Measurements from ENCODE around the gene AP2S1. TPM values are rescaled to one million over a fixed set of nuclear protein-coding genes. Genes with fewer than 3 reads are reported as not detected.

The AP2S1 gene
- total and polyA plus RNA-seq, 2 experiments from 2014 or later = 140 to 299 TPM

DNA sequence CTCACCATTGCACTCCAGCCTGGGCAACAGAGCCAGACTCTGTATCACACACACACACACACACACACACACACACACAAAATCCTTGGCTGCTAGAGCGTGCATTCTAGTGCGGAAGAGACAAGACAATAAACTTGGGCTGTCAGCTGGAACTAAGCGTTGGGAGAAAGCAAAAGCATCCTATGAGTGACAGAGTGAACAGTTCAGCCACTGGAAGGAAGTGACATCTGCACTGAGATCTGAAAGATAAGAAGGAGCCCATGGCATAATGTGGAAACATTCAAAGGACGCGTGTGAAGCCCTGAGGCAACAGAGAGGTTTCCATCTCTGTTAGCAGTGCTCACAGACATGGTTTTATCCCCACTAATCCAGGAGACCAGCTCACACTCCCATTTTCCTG, 58.7 kb downstream of the AP2S1 start:
- Mint-ChIP-seq H3K4me1 (peaks cover 6% of the 10 kb centered on the region; the same call in 2 of the 3 replicates), H3K27me3 (ENCODE audit: insufficient read depth, low read depth, poor library complexity) (peaks cover 27% of the 10 kb centered on the region), H3K9me3 (0 out of 3 replicates have a peak, but pooled peaks cover 4% of the 10 kb centered on the region), H3K36me3 (ENCODE audit: low read depth) (peaks cover 7% of the 10 kb centered on the region), H3K27ac (no peak overlapping the region), H3K4me3 (no peak overlapping the region)
- 0 out of 2 replicates have a peak, but pooled peaks cover 2% of the 10 kb centered on the region for H4K20me1 ChIP-seq (replicated peaks; ENCODE audit: insufficient read depth)
- H3K79me2 ChIP-seq (replicated peaks; ENCODE audit: insufficient read depth) = peaks cover 14% of the 10 kb centered on the region
- no peaks in the 10 kb centered on the region for H3K4me1 ChIP-seq (ENCODE audit: insufficient read depth)
- no peak for DNase-seq (ENCODE audit: low spot score)
- no peaks in the 10 kb centered on the region for H3K9me2 ChIP-seq (ENCODE audit: insufficient read depth)
- no peak overlapping the region for H3K4me2 ChIP-seq
- peaks cover 6% of the 10 kb centered on the region for H3K27me3 ChIP-seq (ENCODE audit: insufficient read depth)
- H2AFZ ChIP-seq = no peak overlapping the region
- H3F3A ChIP-seq (replicated peaks; ENCODE audit: low read depth) = peaks cover 8% of the 10 kb centered on the region; the same call in 1 of the 2 replicates
- TF ChIP-seq ZNF114 (CRISPR knock-in tag; IDR thresholded peaks at IDR 0.05) (no peak), ZNF331 (CRISPR knock-in tag; IDR thresholded peaks at IDR 0.05; ENCODE audit: low read depth) (no peak), EZH2 (IDR thresholded peaks at IDR 0.05; ENCODE audit: low read depth, unreplicated experiment) (no peak), NANOG (IDR thresholded peaks at IDR 0.05; ENCODE audit: borderline replicate concordance) (no peak)
- TF ChIP-seq, protein P1, sequence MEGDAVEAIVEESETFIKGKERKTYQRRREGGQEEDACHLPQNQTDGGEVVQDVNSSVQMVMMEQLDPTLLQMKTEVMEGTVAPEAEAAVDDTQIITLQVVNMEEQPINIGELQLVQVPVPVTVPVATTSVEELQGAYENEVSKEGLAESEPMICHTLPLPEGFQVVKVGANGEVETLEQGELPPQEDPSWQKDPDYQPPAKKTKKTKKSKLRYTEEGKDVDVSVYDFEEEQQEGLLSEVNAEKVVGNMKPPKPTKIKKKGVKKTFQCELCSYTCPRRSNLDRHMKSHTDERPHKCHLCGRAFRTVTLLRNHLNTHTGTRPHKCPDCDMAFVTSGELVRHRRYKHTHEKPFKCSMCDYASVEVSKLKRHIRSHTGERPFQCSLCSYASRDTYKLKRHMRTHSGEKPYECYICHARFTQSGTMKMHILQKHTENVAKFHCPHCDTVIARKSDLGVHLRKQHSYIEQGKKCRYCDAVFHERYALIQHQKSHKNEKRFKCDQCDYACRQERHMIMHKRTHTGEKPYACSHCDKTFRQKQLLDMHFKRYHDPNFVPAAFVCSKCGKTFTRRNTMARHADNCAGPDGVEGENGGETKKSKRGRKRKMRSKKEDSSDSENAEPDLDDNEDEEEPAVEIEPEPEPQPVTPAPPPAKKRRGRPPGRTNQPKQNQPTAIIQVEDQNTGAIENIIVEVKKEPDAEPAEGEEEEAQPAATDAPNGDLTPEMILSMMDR (conservative IDR thresholded peaks at IDR 0.05; ENCODE audit: low read depth in 2 of 2) = no peak
- TF ChIP-seq, protein P2, sequence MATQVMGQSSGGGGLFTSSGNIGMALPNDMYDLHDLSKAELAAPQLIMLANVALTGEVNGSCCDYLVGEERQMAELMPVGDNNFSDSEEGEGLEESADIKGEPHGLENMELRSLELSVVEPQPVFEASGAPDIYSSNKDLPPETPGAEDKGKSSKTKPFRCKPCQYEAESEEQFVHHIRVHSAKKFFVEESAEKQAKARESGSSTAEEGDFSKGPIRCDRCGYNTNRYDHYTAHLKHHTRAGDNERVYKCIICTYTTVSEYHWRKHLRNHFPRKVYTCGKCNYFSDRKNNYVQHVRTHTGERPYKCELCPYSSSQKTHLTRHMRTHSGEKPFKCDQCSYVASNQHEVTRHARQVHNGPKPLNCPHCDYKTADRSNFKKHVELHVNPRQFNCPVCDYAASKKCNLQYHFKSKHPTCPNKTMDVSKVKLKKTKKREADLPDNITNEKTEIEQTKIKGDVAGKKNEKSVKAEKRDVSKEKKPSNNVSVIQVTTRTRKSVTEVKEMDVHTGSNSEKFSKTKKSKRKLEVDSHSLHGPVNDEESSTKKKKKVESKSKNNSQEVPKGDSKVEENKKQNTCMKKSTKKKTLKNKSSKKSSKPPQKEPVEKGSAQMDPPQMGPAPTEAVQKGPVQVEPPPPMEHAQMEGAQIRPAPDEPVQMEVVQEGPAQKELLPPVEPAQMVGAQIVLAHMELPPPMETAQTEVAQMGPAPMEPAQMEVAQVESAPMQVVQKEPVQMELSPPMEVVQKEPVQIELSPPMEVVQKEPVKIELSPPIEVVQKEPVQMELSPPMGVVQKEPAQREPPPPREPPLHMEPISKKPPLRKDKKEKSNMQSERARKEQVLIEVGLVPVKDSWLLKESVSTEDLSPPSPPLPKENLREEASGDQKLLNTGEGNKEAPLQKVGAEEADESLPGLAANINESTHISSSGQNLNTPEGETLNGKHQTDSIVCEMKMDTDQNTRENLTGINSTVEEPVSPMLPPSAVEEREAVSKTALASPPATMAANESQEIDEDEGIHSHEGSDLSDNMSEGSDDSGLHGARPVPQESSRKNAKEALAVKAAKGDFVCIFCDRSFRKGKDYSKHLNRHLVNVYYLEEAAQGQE (IDR thresholded peaks at IDR 0.05; ENCODE audit: unreplicated experiment) = no peak
- H3K4me3 ChIP-seq = no peak overlapping the region
- H3K27ac ChIP-seq (ENCODE audit: low read depth) = no peak overlapping the region
- ATAC-seq = no peak
- H3K36me3 ChIP-seq (ENCODE audit: insufficient read depth) = no peaks in the 10 kb centered on the region

DNA sequence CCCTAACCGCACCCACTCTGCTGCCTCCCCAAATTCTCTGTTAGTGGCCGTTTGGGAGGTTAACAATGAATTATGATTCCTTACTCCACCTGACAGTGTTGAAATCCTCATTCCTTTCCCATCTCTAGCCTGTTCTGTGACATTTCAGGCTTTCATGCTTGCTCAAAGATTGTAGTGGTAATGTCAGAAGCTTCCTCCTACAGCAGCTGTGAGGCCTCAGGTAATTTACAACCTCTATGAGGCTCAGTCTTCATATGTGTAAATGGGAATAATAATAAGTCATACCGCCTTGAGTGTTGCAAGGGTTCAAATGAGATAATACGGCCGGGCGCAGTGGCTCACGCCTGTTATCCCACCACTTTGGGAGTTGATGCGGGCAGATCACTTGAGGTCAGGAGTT, 61.3 kb downstream of the AP2S1 start:
- Histone ChIP-seq H2AFZ (no peak overlapping the region), H3F3A (replicated peaks; ENCODE audit: low read depth) (peaks cover 22% of the 10 kb centered on the region), H3K27ac (ENCODE audit: low read depth) (no peak overlapping the region), H3K27me3 (ENCODE audit: insufficient read depth) (peaks cover 6% of the 10 kb centered on the region), H3K4me3 (no peak overlapping the region), H3K4me2 (no peak overlapping the region), H3K9me2 (ENCODE audit: insufficient read depth) (no peaks in the 10 kb centered on the region), H3K36me3 (ENCODE audit: insufficient read depth) (peaks cover 8% of the 10 kb centered on the region; the same call in 1 of the 2 replicates), H3K4me1 (ENCODE audit: insufficient read depth) (peaks cover 17% of the 10 kb centered on the region; the same call in 1 of the 2 replicates), H4K20me1 (replicated peaks; ENCODE audit: insufficient read depth) (peaks cover 13% of the 10 kb centered on the region), H3K79me2 (replicated peaks; ENCODE audit: insufficient read depth) (peaks cover 40% of the 10 kb centered on the region)
- Mint-ChIP-seq H3K4me3 (peak overlapping the region; percentile 9; the same call in 1 of the 3 replicates), H3K36me3 (ENCODE audit: low read depth) (peaks cover 33% of the 10 kb centered on the region), H3K9me3 (peaks cover 5% of the 10 kb centered on the region; the same call in 1 of the 3 replicates), H3K27me3 (ENCODE audit: insufficient read depth, low read depth, poor library complexity) (peaks cover 25% of the 10 kb centered on the region), H3K4me1 (peaks cover 22% of the 10 kb centered on the region), H3K27ac (no peak overlapping the region)
- TF ChIP-seq ZNF114 (CRISPR knock-in tag; IDR thresholded peaks at IDR 0.05) = no peak
- TF ChIP-seq, protein P1 (conservative IDR thresholded peaks at IDR 0.05; ENCODE audit: low read depth in 2 of 2) = no peak
- no peak for TF ChIP-seq STAT1 (IDR thresholded peaks at IDR 0.05; ENCODE audit: unreplicated experiment)
- TF ChIP-seq POLR2AphosphoS5 (IDR thresholded peaks at IDR 0.05; ENCODE audit: low read depth) = no peak
- TF ChIP-seq EZH2phosphoT487 (IDR thresholded peaks at IDR 0.05; ENCODE audit: unreplicated experiment) = no peak
- no peak for TF ChIP-seq EZH2 (IDR thresholded peaks at IDR 0.05; ENCODE audit: low read depth, unreplicated experiment)
- ATAC-seq = no peak
- DNase-seq (ENCODE audit: low spot score) = no peak

Data from GM23338 (cell line).